H1 (cell line): Measurements from ENCODE around the gene CHRM4. TPM values are rescaled to one million over a fixed set of nuclear protein-coding genes. Genes with fewer than 3 reads are reported as not detected.
A peak's percentile ranks its signal among the peaks of the same experiment; 100 is the strongest.

Source experiments
- CTCF ChIA-PET: fragments of 300-600 bp; sonication (Branson Sonifier 250); formaldehyde crosslinking; loops from one replicate; lab custom pipeline; 2021; ENCODE audit not compliant: partially characterized antibody; lab: Charles Lee
- POLR2A ChIA-PET: fragments of 300-600 bp; sonication (Branson Sonifier 250); formaldehyde crosslinking; loops from one replicate; lab custom pipeline; 2021; ENCODE audit warnings: inconsistent platforms; ENCODE audit not compliant: partially characterized antibody; lab: Charles Lee
- DNase-seq, 2 experiments: peaks; one replicate each; pipeline versions ENCODE4 v3.0.0 to v3.0.0-alpha.2; 2010 to 2022; ENCODE audit warnings: low spot score in 2 of 2, low read depth in 1 of 2, mixed read lengths in 1 of 2
- FAIRE-seq: peaks from 2 replicates; lab custom pipeline; 2011; peaks lifted over from hg19 to GRCh38; lab: Jason Lieb, UNC
- H2AFZ ChIP-seq: 2 replicates; pipeline ENCODE4 v1.8.1; 2012; ENCODE audit warnings: low read length, inconsistent platforms
- H2AK5ac ChIP-seq: 2 replicates; pipeline ENCODE4 v1.6.1; 2013; ENCODE audit warnings: low read depth, low read length
- H2BK120ac ChIP-seq: replicated peaks from 2 replicates; pipeline ENCODE3; 2013; ENCODE audit warnings: low read depth, low read length, inconsistent platforms
- H2BK12ac ChIP-seq: 2 replicates; pipeline ENCODE4 v1.6.1; 2013; ENCODE audit warnings: low read depth, low read length
- H2BK15ac ChIP-seq: 2 replicates; pipeline ENCODE4 v1.6.1; 2013; ENCODE audit warnings: low read length
- H2BK20ac ChIP-seq: 2 replicates; pipeline ENCODE4 v1.6.1; 2013; ENCODE audit warnings: low read length
- H2BK5ac ChIP-seq: 2 replicates; pipeline ENCODE4 v1.6.1; 2013; ENCODE audit warnings: low read depth, low read length
- H3K14ac ChIP-seq: 2 replicates; pipeline ENCODE4 v1.6.1; 2013; ENCODE audit warnings: inconsistent platforms; ENCODE audit not compliant: insufficient read length
- H3K18ac ChIP-seq: 2 replicates; pipeline ENCODE4 v1.6.1; 2013; ENCODE audit warnings: low read length; ENCODE audit errors: extremely low read depth
- H3K23ac ChIP-seq: 2 replicates; pipeline ENCODE4 v1.6.1; 2013; ENCODE audit warnings: inconsistent platforms; ENCODE audit not compliant: insufficient read length
- H3K23me2 ChIP-seq: 2 replicates; pipeline ENCODE4 v1.6.1; 2013; ENCODE audit warnings: low read depth, low read length
- H3K27ac ChIP-seq: 2 replicates; pipeline ENCODE4 v1.6.1; 2011; ENCODE audit warnings: low read depth, low read length, inconsistent platforms
- H3K27me3 ChIP-seq, 4 experiments: replicated peaks in 1 of 4; 1 replicate in 1 of 4; 2 replicates in 3 of 4; pipeline versions ENCODE4 v1.6.1 to v1.8.1; 2011 to 2013; ENCODE audit warnings: low read length in 3 of 4, mild to moderate bottlenecking in 3 of 4, inconsistent platforms in 2 of 4, mixed read lengths in 2 of 4, moderate library complexity in 1 of 4; ENCODE audit not compliant: control insufficient read depth in 3 of 4, insufficient read depth in 3 of 4; ENCODE audit errors: extremely low read depth in 1 of 4
- H3K36me3 ChIP-seq, 4 experiments: 2 replicates each; pipeline versions ENCODE4 v1.6.1 to v1.8.1; 2011 to 2013; ENCODE audit warnings: mild to moderate bottlenecking in 4 of 4, low read length in 3 of 4, moderate library complexity in 2 of 4, control low read depth in 1 of 4, inconsistent platforms in 1 of 4; ENCODE audit not compliant: insufficient read depth in 4 of 4, control insufficient read depth in 2 of 4
- H3K4ac ChIP-seq: replicated peaks from 2 replicates; pipeline ENCODE3; 2013; ENCODE audit warnings: low read length, low read depth, mixed read lengths, inconsistent platforms; ENCODE audit not compliant: insufficient read length
- H3K4me1 ChIP-seq, 4 experiments: replicated peaks in 1 of 4; 1 replicate in 1 of 4; 2 replicates in 3 of 4; pipeline versions ENCODE4 v1.6.1 to v1.8.1; 2011 to 2013; ENCODE audit warnings: low read length in 3 of 4, inconsistent platforms in 2 of 4, mixed read lengths in 1 of 4; ENCODE audit not compliant: insufficient read depth in 4 of 4, control insufficient read depth in 3 of 4
- H3K4me2 ChIP-seq, 2 experiments: 2 replicates each; pipeline versions ENCODE4 v1.6.1 to v1.8.1; 2011 to 2013; ENCODE audit warnings: low read depth in 2 of 2, low read length in 2 of 2, control low read depth in 1 of 2, inconsistent platforms in 1 of 2, mild to moderate bottlenecking in 1 of 2; ENCODE audit not compliant: insufficient read depth in 1 of 2
- H3K4me3 ChIP-seq, 4 experiments: fragments of 200-600, 300-600 bp in 1 of 4; sonication (generic), shearing (Covaris generic), sonication (Bioruptor Twin) in 1 of 4; 2 replicates each; pipeline versions ENCODE4 v1.5.1 to v1.8.1; 2011 to 2016; ENCODE audit warnings: low read length in 4 of 4, low read depth in 3 of 4, control low read depth in 2 of 4, inconsistent platforms in 2 of 4, mild to moderate bottlenecking in 2 of 4, mixed read lengths in 1 of 4, moderate library complexity in 1 of 4; ENCODE audit not compliant: insufficient read depth in 2 of 4; ENCODE audit errors: extremely low read depth in 1 of 4
- H3K56ac ChIP-seq: replicated peaks from 2 replicates; pipeline ENCODE3; 2013; ENCODE audit warnings: low read depth, mild to moderate bottlenecking, mixed read lengths, low read length, inconsistent platforms; ENCODE audit not compliant: insufficient read length
- H3K79me1 ChIP-seq: 2 replicates; pipeline ENCODE4 v1.6.1; 2013; ENCODE audit warnings: low read depth, low read length, control low read depth
- H3K79me2 ChIP-seq, 2 experiments: 2 replicates each; pipeline versions ENCODE4 v1.6.1 to v1.8.1; 2012 to 2013; ENCODE audit warnings: low read length in 2 of 2, mild to moderate bottlenecking in 2 of 2, inconsistent platforms in 1 of 2; ENCODE audit not compliant: insufficient read depth in 2 of 2, control insufficient read depth in 1 of 2
- H3K9ac ChIP-seq, 4 experiments: replicated peaks in 1 of 4; 1 replicate in 1 of 4; 2 replicates in 3 of 4; pipeline versions ENCODE4 v1.6.1 to v1.8.1; 2011 to 2013; ENCODE audit warnings: low read depth in 3 of 4, low read length in 3 of 4, control low read depth in 2 of 4, mild to moderate bottlenecking in 2 of 4, moderate library complexity in 2 of 4, inconsistent platforms in 1 of 4; ENCODE audit errors: extremely low read depth in 1 of 4
- H3K9me3 ChIP-seq, 2 experiments: 2 replicates each; pipeline versions ENCODE4 v1.6.1 to v1.8.1; 2012 to 2013; ENCODE audit warnings: mild to moderate bottlenecking in 2 of 2, moderate library complexity in 2 of 2, control low read depth in 1 of 2, inconsistent platforms in 1 of 2, low read depth in 1 of 2, low read length in 1 of 2, mixed read lengths in 1 of 2; ENCODE audit not compliant: insufficient read depth in 2 of 2
- H4K20me1 ChIP-seq, 2 experiments: replicated peaks in 1 of 2; 2 replicates each; pipeline versions ENCODE3 to v1.8.1; 2011 to 2013; ENCODE audit warnings: inconsistent platforms in 2 of 2, low read length in 2 of 2, mild to moderate bottlenecking in 1 of 2; ENCODE audit not compliant: insufficient read depth in 2 of 2, control insufficient read depth in 1 of 2
- H4K5ac ChIP-seq: 2 replicates; pipeline ENCODE4 v1.6.1; 2013; ENCODE audit warnings: low read length, low read depth, mixed read lengths, inconsistent platforms; ENCODE audit not compliant: insufficient read length
- H4K8ac ChIP-seq: 2 replicates; pipeline ENCODE4 v1.8.0; 2013; ENCODE audit warnings: mild to moderate bottlenecking, moderate library complexity, low read length, inconsistent platforms; ENCODE audit not compliant: insufficient read depth; ENCODE audit errors: extremely low read depth
- H4K91ac ChIP-seq: replicated peaks from 2 replicates; pipeline ENCODE3; 2013; ENCODE audit warnings: low read length, mixed read lengths, inconsistent platforms; ENCODE audit not compliant: insufficient read length
- BRCA1 ChIP-seq: IDR thresholded peaks from 2 replicates; pipeline ENCODE4 v1.6.1; 2012; ENCODE audit warnings: low read depth, low read length, improper control_type of control experiment
- CBX5 ChIP-seq: fragments of 300-800, 300-1000 bp; sonication (generic); IDR thresholded peaks from 2 replicates; pipeline ENCODE4 v1.7.1; 2016; ENCODE audit warnings: antibody characterized with exemption, low read length, low read depth
- KDM4A ChIP-seq: IDR thresholded peaks from one replicate; pipeline ENCODE4 v1.7.1; 2012; ENCODE audit warnings: low read depth, mild to moderate bottlenecking, moderate library complexity, low read length, inconsistent platforms; ENCODE audit not compliant: severe bottlenecking
- NANOG ChIP-seq: IDR thresholded peaks from 2 replicates; pipeline ENCODE4 v1.6.1; 2011; ENCODE audit warnings: low read length, low read depth, mild to moderate bottlenecking, inconsistent platforms; ENCODE audit not compliant: insufficient read depth, poor library complexity, severe bottlenecking
- POLR2AphosphoS5 ChIP-seq: IDR thresholded peaks from 2 replicates; pipeline ENCODE4 v1.6.1; 2011; ENCODE audit warnings: low read depth, low read length
- RNF2 ChIP-seq: fragments of 200-900, 300-1000 bp; sonication (generic); IDR thresholded peaks from 2 replicates; pipeline ENCODE4 v1.7.1; 2016; ENCODE audit warnings: borderline replicate concordance, low read depth, mild to moderate bottlenecking, antibody characterized with exemption, low read length; ENCODE audit not compliant: poor library complexity, severe bottlenecking; ENCODE audit errors: missing control alignments
- SP2 ChIP-seq: IDR thresholded peaks from 2 replicates; pipeline ENCODE4 v1.6.1; 2012; ENCODE audit warnings: mild to moderate bottlenecking, low read length, inconsistent platforms
- TAF1 ChIP-seq: IDR thresholded peaks from 2 replicates; pipeline ENCODE4 v1.6.1; 2011; ENCODE audit warnings: mild to moderate bottlenecking, low read depth, low read length
- TAF7 ChIP-seq: optimal IDR thresholded peaks from 2 replicates; pipeline ENCODE3; 2011; ENCODE audit warnings: low read depth, mild to moderate bottlenecking, inconsistent platforms, low read length, moderate library complexity, borderline replicate concordance
- TBP ChIP-seq: IDR thresholded peaks from 2 replicates; pipeline ENCODE4 v1.6.1; 2011; ENCODE audit warnings: low read depth, low read length, improper control_type of control experiment
- WGBS, 2 experiments: shearing (Covaris generic) in 1 of 2; methylation state at CpG; one replicate each; pipeline versions ENCODE4 v1.1.6 to v1.1.7; 2013 to 2015; ENCODE audit warnings: low lambda C conversion rate in 2 of 2, mixed read lengths in 2 of 2, inconsistent platforms in 1 of 2, low coverage in 1 of 2, missing lambda C conversion rate in 1 of 2; ENCODE audit not compliant: insufficient replicate concordance in 2 of 2, insufficient coverage in 1 of 2, insufficient read length in 1 of 2; ENCODE audit errors: extremely low coverage in 1 of 2, missing lambda C conversion rate in 1 of 2; 5-methylcytosine and 5-hydroxymethylcytosine counted together
- polyA plus RNA-seq, 7 experiments: library from polyadenylated mRNA; depleted of rRNA in 3 of 7; stranded (reverse) in 5 of 7; unstranded in 2 of 7; fragments of >200 nt in 5 of 7; fragments of 200-250 nt in 2 of 7; gene quantifications; 1 replicate in 5 of 7; 2 replicates in 1 of 7; 4 replicates in 1 of 7; pipeline versions ENCODE4 v1.2.1 to v1.2.3, GENCODE V29; 2011 to 2013; ENCODE audit warnings: missing spikeins in 2 of 7, mixed read lengths in 2 of 7
- total RNA-seq: library from RNA; stranded (reverse); fragmentation: NEBNext Ultra II Directional; extraction: Animal tissue kit (Norgen Biotek cat#: 25700); gene quantifications from 2 replicates; pipeline ENCODE4 v1.2.1, GENCODE V29; 2021
- TF ChIP-seq, protein P1 (sequence below): IDR thresholded peaks from 2 replicates; pipeline ENCODE4 v1.6.1; 2011; ENCODE audit warnings: low read depth, mild to moderate bottlenecking, low read length; ENCODE audit not compliant: insufficient read depth

Gene CHRM4
- total and polyA plus RNA-seq, 2 of the 8 experiments (the other 6 are each of a cell fraction or from before 2014, with no cell fraction given) = 1.1 to 1.3 TPM

DNA sequence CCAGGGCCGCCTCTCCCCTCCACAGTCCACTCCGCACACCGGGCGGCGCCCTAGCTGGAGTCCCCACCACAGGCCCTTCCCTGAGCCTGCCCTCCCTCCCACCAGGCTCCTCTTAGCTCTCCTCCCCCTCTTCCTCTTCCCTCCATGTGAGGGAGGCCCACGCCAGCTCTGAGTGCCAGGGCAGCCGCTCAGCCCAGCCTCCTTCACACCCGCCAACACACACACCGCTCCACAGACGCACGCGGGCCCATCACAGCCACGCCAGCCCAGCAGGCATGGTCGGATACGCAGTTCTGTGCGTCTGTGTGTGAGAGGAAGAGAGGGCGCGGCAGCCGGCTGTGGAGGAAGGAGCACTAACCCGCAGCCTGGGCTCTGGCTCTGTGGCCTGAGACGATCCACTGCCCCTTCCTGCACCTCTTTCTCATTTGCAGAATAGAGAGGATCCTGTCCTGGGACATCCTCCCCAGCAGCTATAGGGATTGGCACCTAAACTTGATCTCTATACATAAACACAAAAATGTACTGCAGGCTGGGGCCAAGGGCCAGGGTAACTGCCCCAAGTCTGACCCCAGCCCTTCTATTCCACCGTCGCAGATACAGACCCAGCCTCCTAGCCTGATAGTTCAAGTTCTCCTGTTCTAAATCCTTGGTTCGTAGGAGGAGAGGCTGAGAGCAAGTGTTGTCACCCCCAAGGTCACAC is 3.5 kb downstream of the CHRM4 start:
- peak overlapping the region; percentile 22 for H4K91ac ChIP-seq
- peak overlapping the region; percentile 81; the same call in 1 of the 2 replicates for H2BK12ac ChIP-seq
- H2BK20ac ChIP-seq = no peak overlapping the region
- H3K23ac ChIP-seq = no peak overlapping the region
- peak overlapping the region; percentile 39; the same call in 1 of the 2 replicates for H2BK5ac ChIP-seq
- H3K27ac ChIP-seq = no peak overlapping the region
- H3K9ac ChIP-seq = no peak overlapping the region
- no peak overlapping the region for H3K4me3 ChIP-seq
- H3K23me2 ChIP-seq = peaks cover 27% of the 10 kb centered on the region; the same call in 1 of the 2 replicates
- FAIRE-seq (no peak), DNase-seq (no peak)
- H3K79me1 ChIP-seq = no peaks in the 10 kb centered on the region
- no peak overlapping the region for H3K18ac ChIP-seq
- peak overlapping the region in 1 of 2 experiments; percentile 69; a peak in 1 of 4 replicates for H3K4me2 ChIP-seq
- H3K4ac ChIP-seq = no peak overlapping the region
- H3K14ac ChIP-seq = no peak overlapping the region
- no peak overlapping the region for H2AFZ ChIP-seq
- H4K20me1 ChIP-seq = peaks cover 2 to 18% of the 10 kb centered on the region in 2 experiments
- H3K27me3 ChIP-seq = peaks cover 19 to 47% (median 38%) of the 10 kb centered on the region in 4 experiments
- peak overlapping the region; percentile 97 for H2BK15ac ChIP-seq
- H3K9me3 ChIP-seq = no peaks in the 10 kb centered on the region; a peak in 1 of 4 replicates
- peaks cover 0 to 4% (median 0%) of the 10 kb centered on the region in 4 experiments; a peak in 2 of 8 replicates for H3K36me3 ChIP-seq
- no peak overlapping the region for H4K8ac ChIP-seq
- WGBS, 2 experiments = 69% methylated on average over 16 of the region's 24 CpGs; no CpG with 5 or more reads in 1 of the 2 experiments
- H2BK120ac ChIP-seq = no peak overlapping the region
- no peaks in the 10 kb centered on the region for H3K79me2 ChIP-seq
- H3K56ac ChIP-seq = no peak overlapping the region
- H3K4me1 ChIP-seq = peaks cover 3 to 18% (median 16%) of the 10 kb centered on the region in 4 experiments
- CTCF ChIA-PET = interaction anchor here (0.6 to 7.7 kb wide), 42 partner anchors 8 to 1269 kb away, joined by 3 to 124 read pairs (median 4); partner anchors contain the start of gene MDK
- no peak overlapping the region for H2AK5ac ChIP-seq
- POLR2A ChIA-PET = interaction anchor here (0.7 to 4.9 kb wide), 5 partner anchors 7 to 43 kb away, joined by 3 to 35 read pairs (median 4); partner anchors contain the start of gene MDK
- no peak overlapping the region for H4K5ac ChIP-seq
- TF ChIP-seq SP2 = no peak
- no peak for TF ChIP-seq NANOG
- no peak for TF ChIP-seq CBX5
- no peak for TF ChIP-seq TBP
- no peak for TF ChIP-seq TAF7
- no peak for TF ChIP-seq RNF2
- no peak for TF ChIP-seq BRCA1
- no peak for TF ChIP-seq POLR2AphosphoS5
- no peak for TF ChIP-seq TAF1
- TF ChIP-seq KDM4A = no peak
- TF ChIP-seq, protein P1, sequence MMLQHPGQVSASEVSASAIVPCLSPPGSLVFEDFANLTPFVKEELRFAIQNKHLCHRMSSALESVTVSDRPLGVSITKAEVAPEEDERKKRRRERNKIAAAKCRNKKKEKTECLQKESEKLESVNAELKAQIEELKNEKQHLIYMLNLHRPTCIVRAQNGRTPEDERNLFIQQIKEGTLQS = no peak
